Right forelimb (tissue), 1 donor: ENCODE data around the gene PSPH.
"Not testable (repeated sequence)": the region's sequence is repeated elsewhere in the genome, so short reads cannot be mapped to it uniquely, and the experiment has no call there.

ENCODE experiments used
- DNase-seq: peaks from one replicate; pipeline ENCODE4 v3.0.0-alpha.2; 2018

Gene PSPH

DNA sequence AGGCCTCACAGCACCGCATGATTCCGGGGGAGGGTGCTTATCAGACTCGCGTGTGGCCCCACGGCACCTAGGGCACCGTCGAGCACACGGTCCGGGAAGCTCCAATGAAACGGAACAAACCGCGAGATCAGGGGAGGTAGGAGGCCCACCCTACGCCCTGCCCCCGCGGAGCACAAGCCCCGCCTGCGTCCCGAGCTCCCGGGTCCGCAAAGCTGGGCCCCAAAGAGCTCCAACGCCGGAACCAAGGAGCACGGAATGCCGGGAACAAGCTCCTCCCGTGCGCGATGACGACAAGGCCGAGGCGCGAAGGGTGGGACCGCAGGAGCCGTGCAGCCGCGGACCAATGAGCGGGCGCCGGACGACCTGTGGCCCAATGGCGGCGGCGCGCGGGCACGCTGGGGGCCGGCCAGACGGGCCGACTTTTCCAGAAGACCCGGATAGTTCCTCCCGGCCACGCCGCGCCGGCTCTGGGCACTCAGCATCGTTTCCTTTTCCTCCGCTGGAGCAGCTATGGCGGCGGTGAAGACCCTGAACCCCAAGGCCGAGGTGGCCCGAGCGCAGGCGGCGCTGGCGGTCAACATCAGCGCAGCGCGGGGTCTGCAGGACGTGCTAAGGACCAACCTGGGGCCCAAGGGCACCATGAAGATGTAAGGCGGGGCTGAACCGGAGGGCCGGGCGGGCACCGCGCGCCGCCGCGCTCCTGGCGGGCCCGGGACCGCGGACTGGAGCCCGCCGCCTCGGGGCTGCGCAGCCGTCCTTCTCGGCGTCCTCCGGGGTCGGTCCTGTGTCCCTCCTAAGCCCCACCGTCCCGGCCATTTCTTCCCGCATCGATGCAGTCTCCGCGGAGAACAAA, at the start of gene PSPH, which contains the start of gene CCT6A:
TSS of gene PSPH (minus strand) at position 106 of the 853 bp plus-strand sequence. CDS start 30,232 bp downstream, outside the sequence.
TSS of gene CCT6A (plus strand) at position 427 of the 853 bp plus-strand sequence. CDS start at position 511, 84 bp downstream.
- DNase-seq = peak; percentile 97

DNA sequence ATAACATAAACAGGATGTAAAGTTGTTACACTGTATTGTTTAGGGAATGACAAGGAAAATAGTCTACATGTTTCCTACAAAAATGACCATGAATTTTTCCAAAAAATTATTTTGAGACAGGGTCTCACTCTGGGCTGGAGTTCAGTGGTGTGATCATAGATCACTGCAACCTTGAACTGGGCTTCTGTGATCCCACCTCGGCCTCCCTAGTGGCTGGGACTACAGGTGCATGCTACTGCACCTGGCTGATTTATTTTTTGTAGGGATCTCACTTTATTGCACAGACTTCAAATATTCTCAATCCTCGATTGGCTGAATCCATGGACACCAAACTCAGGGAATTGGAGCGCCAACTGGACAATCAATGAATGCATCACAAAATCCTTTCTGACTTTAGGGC, 48.4 kb upstream of the PSPH start:
- no peak for DNase-seq

DNA sequence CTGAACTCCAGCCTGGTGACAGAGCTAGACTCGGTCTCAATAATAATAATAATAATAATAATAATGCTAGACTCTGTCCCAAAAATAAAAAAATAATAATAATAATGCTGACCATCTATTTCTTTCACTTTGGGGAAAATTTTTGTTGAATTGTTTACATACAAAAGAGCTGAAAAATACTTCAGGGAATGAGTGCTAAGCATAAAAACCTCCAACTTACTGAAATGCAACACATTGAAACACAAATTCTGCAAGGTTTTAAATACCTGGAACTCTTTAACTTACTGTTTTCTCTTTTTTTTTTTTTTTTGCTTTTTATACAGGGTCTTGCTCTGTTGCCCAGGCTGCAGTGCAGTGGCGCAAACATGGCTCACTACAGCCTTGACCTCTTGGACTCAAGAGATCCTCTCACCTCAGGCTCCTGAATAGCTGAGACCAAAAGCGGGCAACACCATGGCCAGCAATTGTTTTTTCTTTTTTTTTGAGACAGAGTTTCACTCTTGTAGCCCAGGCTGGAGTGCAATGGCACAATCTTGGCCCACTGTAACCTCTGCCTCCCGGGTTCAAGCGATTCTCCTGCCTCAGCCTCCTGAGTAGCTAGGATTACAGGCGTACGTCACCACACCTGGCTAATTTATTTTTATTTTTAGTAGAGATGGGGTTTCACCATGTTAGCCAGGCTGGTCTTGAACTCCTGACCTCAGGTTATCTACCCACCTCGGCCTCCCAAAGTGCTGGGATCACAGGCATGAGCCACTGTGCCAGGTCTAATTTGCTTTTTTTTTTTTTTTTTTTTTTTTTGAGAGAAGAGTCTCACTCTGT, 47.2 kb upstream of the PSPH start:
- not testable (repeated sequence) for DNase-seq

DNA sequence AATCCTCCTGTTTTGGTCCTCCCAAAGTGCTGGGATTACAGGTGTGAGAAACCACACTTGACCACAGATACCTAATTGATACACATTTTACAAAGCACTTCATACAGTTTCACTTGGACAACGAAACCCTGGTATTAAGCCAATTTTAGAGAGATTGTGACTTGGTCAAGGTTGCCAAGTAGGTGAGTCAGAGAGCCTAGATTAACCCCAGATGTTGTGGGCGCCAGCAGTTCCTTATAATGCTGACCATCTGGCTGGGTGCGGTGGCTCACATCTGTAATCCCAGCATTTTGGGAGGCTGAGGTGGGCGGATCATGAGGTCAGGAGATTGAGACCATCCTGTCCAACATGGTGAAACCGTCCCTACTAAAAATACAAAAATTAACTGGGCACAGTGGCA, 46.5 kb upstream of the PSPH start:
- DNase-seq = no peak

DNA sequence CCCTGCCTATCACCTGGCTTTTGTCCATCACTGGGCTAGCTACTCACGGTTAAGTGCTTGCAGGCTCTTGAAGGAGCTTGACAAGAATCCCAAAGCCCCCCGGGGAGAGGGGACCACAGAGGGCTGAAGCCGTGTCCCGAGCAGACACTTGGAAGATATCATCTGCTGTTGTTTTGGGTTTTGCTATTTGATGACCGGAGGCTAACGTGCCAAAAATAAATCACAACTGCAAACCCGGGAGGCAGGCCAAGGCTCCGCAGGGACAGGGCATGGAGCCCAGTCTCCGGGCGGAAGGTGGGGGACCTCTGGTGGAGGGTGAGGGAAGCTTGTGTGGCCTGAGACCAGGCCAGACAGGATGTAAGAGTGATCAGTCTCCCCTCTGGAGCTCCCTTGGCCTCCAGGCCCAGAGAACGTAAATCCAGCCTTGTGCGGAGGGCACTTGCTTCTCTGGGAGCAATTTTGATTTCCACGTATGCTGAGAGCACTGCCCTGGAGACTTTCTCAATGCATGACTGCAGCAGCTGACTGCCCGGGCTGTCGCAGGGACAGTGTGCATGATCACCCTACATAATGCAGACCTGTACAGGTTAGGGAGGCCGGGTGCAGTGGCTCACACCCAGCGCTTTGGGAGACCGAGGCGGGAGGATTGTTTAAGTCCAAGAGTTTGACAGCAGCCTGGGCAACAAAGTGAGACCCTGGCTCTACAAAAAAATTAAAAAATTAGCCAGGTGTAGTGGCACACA, 41.7 kb upstream of the PSPH start, which contains the start of gene PHKG1:
TSS of gene PHKG1 (minus strand) at position 164 of the 743 bp plus-strand sequence. CDS start 4,011 bp downstream, outside the sequence.
- peak; percentile 89 for DNase-seq

DNA sequence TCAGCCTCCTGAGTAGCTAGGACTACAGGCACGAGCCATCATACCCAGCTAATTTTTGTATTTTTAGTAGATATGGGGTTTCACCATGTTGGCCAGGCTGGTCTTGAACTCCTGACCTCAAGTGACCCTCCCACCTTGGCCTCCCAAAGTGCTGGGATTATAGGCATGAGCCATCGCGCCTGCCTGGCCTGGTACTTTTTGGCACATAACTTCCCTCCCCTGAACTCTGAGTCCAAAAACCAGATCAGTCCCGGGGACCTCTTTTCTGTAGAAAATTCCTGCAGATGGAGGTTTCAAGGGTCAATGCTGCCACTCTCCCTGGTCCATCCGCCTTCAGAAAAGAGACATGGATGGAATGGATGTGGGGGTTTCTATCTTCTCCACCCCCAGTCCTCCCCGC, 41.1 kb upstream of the PSPH start:
- DNase-seq = not testable (repeated sequence)

DNA sequence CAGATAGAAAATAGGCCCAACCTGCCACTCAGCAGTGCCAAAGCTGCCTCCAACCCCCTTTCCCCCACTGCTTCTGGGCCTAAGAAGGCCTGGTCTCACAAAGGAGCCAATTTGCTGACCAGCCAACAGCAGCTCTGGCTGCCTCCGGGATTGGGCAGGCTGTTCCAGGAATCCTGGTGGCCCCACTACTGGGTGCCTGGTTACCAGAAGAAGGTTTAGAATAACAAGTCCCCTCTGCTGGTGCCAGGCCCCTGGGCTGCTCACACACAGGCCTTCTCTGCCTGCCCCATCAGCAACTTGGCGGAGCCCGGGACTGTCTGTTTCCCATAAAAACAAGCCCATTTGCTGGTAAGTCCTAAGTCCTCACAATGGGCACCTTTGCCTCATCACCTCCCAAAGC, 40.3 kb upstream of the PSPH start:
- no peak for DNase-seq

DNA sequence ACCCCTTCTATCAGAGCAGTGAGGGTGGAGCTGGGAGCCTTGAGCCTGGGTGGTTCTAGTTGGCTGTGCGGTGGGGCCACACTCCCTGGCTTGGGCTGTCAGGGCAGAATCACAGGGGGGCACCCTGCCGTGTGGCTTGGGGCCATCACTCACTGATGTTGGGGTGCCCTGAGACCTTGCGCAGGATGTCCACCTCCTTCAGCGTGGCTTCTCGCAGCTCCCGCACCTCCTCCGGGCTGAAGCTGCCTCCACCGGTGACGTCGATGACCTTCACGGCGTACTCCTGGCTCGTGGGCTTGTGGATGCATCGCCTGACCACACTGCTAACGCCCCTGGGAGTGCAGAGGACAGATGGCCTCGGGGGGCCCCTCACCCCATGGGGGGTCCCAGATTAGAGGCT, 36.2 kb upstream of the PSPH start:
- no peak for DNase-seq

DNA sequence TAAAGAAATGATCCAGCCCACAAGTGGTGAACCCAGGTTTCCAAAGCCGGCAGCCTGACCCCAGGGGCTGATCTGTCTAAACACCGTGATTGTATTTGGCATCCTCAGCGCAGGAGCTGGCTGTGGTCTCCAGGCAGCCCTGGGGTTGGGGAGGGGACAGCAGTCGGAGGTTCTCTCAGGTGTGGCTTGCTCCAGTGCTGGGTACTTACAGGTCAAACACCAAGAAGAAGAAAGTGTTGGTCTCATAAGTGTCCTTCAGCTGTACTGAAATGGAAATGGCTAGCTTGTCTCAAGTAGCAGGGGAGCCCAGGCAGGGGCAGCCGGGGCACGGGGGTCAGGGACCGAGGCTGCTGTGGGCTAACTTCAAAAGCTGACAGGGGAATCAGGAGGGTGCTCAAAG, 35.5 kb upstream of the PSPH start:
- no peak for DNase-seq

DNA sequence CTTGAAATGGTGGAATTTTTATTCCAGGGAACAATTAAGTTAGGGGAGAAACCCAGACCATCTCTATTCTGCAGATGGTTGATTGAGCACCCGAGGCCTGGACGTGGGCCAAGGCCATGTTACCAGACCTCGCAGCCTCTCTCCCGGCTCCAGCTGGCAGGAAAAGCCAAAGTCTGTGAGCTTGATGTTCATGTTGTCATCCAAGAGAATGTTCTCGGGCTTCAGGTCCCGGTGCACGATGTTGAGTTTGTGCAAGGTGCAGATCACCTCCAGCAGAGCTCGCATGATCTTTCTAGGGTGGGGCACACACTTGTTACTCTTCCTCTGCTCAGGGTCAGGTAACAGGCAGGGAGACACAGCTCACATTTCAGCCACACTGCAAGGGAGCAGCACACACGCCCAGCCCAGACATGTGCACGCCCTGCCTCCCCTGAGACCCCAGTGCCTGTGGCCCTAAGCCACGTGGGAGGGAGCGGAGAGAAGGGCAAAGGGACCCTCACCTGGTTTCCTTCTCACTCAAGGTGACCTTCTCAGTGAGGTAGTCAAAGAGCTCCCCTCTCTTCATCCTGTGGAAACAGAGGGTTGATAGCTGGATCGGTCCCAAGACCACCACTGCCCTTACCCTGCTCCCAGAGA, 32.0 kb upstream of the PSPH start:
- no peak for DNase-seq

DNA sequence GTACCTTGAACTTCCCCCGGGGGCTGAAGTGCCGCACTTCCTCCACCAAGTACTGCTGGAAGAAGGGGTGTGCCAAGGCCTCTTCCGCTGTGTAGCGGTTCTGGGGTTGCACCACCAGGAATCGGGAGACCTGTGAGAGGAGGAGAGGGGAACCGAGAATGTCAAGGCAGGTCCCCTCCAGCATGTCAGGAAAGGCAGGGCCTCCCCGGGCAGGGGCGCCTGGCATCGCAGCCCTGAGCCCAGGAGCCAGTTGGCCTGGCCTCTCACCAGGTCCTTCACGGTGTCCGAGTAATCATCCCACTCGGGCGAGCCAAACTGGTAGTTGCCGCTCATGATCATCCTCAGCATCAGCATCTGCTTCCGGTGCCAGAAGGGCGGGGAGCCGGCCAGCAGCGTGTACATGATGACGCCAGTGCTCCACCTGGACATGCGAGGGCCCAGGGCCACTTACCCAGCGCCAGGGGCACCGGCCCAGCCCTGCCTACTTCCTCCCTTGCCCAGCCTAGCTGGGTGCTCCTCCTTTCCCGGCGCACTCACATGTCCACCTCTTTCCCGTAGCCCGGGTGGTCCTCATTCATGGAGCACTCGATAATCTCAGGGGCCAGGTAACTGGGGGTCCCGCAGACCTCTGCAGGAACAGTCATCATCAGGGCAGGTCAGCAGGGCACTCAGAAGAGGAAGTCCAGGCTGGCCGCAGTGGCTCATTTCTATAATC, 30.5 kb upstream of the PSPH start:
- DNase-seq = no peak

DNA sequence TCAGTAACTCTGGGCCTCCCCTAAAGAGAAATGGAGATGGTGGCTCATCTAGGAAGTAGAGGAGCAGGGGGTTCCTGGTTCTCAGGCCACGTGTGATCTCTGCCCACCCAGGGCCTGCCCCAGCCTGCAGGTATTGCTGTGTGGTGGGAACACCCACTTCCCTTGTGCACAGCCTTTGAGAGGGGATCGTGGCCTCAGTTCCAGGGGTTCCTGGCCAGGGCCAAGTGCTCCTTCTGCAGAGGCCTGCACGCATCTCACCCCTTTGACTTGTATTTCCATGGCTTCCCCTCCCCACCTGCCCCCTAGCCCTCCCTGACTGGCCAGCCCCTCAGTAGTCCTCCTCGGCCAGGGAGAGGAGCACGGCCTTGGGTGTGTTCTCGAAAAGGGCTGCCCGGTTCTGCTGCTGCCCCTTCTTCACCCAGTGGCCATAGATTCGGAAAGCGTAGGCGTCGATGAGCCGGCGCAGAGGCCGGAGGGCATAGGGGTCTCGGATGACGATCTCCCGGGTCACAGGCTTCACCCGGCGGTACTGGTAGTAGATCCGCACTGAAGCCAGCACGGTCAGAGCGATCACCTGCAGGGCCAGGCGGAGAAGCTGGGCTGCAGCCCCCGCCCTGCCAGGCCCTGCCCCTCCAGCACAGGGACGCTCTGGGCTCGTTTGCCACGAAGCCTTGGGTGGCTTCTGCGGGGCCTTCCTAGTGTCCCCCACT, 29.6 kb upstream of the PSPH start:
- not testable (repeated sequence) for DNase-seq

DNA sequence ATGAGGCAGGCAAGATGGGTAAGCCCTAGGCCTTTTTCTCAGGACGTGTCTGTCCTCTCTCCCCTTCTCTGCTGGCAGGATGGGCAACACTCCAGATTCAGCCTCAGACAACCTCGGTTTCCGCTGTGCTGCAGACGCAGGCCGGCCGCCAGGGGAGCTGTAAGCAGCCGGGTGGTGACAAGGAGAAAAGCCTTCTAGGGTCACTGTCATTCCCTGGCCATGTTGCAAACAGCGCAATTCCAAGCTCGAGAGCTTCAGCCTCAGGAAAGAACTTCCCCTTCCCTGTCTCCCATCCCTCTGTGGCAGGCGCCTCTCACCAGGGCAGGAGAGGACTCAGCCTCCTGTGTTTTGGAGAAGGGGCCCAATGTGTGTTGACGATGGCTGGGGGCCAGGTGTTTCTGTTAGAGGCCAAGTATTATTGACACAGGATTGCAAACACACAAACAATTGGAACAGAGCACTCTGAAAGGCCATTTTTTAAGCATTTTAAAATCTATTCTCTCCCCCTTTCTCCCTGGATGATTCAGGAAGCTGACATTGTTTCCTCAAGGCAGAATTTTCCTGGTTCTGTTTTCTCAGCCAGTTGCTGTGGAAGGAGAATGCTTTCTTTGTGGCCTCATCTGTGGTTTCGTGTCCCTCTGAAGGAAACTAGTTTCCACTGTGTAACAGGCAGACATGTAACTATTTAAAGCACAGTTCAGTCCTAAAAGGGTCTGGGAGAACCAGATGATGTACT, 28.4 kb upstream of the PSPH start:
- peak; percentile 59 for DNase-seq

DNA sequence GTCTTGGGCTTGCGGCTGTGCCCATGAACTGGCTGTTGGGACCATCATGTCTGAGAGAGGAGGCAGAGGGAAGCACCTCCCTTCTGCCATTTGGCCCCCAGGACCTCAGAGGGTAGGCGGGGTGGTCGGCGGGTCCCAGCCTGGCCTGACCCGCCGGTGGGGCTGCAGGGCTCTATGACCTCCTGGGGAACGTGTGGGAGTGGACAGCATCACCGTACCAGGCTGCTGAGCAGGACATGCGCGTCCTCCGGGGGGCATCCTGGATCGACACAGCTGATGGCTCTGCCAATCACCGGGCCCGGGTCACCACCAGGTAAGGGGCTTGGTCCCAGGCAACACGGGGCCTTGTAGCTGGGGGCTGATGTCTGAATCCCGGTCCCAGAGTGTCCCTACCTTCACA, 27.0 kb upstream of the PSPH start:
- DNase-seq = no peak

DNA sequence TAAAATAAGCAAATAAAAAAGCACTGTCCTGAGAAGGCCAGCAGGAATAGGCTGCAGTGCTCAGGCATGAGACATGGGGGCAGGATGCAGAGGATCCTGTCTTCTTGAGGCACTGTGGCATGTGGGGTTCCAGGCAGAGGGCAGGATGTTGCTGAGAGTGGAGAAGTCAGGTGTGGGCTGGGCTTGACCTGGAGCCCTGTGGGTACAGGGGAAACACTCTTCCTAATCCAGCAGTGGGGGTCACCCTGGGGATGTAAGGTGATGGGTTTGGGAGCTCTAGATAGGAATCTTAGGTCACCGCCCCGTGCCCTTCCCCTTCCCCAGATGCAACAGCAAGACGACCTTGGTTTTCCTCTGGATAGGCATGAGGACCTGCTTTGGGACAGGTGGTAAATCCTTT, 26.4 kb upstream of the PSPH start:
- DNase-seq = no peak

DNA sequence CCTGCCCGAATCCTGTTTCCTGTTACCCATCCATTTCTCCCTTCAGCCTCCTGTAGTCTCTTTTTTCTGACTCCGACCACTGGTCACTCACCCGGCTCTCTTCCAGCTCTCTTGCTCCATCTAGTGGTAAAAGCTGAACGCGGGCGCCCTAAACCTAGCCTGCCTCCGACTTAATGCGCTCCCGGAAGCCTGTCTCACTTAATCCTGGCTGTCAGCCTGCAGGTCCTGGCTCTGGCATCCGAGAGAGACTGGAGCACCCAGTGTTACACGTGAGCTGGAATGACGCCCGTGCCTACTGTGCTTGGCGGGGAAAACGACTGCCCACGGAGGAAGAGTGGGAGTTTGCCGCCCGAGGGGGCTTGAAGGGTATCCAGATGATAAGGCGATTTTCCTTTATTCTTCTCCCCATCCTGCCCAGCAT, 23.1 kb upstream of the PSPH start:
- DNase-seq = peak; percentile 88

DNA sequence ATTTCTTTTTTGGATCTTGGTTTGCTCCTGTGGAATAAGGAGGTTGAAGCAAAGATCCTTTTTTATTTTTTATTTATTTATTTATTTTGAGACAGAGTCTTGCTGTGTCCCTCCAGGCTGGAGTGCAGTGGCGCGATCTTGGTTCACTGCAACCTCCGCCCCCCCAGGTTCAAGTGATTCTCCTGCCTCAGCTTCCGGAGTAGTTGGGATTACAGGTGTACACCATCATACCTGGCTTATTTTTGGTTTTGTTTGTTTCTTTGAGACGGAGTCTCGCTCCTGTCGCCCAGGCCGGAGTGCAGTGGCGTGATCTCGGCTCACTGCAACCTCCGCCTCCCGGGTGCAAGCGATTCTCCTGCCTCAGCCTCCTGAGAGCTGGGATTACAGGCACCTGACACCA, 15.1 kb upstream of the PSPH start:
- DNase-seq = not testable (repeated sequence)

DNA sequence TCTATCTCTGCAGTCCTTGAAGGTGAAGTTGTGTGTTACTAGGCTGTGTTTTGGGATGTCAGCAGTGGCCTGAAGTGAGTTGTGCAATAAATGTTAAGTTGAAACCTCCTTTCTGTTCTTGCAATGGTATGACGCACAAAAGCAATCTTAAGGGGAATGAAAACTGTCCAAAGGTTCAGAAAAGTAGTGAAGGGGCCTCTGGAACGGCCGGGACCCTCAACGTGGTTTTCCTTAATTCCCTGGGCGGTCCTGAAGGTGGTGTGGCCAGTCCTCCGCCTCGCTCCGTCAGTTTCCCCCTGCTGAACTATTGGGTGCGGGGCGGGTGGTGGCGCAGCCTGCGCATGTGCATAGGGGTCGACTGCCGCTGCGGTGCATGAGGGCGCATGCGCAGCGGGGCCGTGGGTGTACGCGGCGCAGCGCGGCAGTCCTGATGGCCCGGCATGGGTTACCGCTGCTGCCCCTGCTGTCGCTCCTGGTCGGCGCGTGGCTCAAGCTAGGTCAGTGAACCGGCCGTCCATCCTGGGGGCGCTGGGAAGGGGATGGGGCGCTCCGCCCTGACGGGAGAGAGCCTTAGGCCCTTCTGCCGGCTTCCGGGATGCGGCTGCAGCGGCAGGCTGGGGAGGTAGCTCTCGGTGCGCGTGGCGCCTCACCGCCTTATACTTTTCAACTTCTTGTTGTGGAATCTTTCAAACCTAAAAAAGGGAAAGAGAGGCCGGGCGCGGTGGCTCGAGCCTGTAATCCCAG, 12.8 kb upstream of the PSPH start, which contains the start of gene SUMF2:
TSS of gene SUMF2 (plus strand) at position 405 of the 744 bp plus-strand sequence. CDS start at position 431, 26 bp downstream.
- DNase-seq = peak; percentile 95

DNA sequence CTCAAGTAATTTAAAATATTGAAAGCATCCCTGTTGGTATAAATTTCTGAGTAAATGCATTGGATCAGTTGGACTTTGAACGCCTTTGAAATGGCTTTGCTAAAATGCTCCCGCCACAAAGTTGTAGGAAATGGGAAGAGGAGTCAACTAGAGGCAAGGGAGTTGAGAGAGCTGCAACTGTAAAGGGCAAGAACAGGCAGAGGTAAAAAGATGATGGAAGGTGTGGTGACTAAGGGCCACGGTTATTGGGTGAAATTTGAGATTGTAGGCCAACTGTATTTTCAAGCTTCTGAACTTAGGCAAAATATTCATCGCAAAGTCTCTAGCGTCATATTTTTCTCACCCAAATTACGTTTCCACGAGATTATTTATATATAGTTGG, 12.2 kb upstream of the PSPH start:
- DNase-seq = no peak
